Ascending aorta (tissue), 2 donors: ENCODE data around the gene PCF11. TPM values are rescaled to one million over a fixed set of nuclear protein-coding genes. Genes with fewer than 3 reads are reported as not detected.
"Not testable (repeated sequence)": the region's sequence is repeated elsewhere in the genome, so short reads cannot be mapped to it uniquely, and the experiment has no call there.

Experiments
- DNase-seq, 2 donors: peaks; one replicate each; pipeline ENCODE4 v3.0.0-alpha.2; 2019; ENCODE audit warnings: low spot score in 2 of 2
- H3K27ac ChIP-seq, 2 donors: fragments of 200-600 bp; sonication (generic); one replicate each; pipeline ENCODE4 v1.5.1; 2016 to 2017; ENCODE audit warnings: mild to moderate bottlenecking in 1 of 2
- H3K27me3 ChIP-seq: fragments of 200-600 bp; sonication (generic); one replicate; pipeline ENCODE4 v1.5.1; 2017
- H3K36me3 ChIP-seq, 2 donors: fragments of 200-600 bp; sonication (generic); one replicate each; pipeline ENCODE4 v1.5.1; 2016
- H3K4me1 ChIP-seq, 2 donors: fragments of 200-600 bp; sonication (generic); one replicate each; pipeline ENCODE4 v1.5.1; 2016 to 2017; ENCODE audit warnings: mild to moderate bottlenecking in 1 of 2
- H3K4me3 ChIP-seq, 2 donors: fragments of 200-600 bp; sonication (generic); one replicate each; pipeline ENCODE4 v1.5.1; 2016 to 2017; ENCODE audit warnings: mild to moderate bottlenecking in 1 of 2
- H3K9me3 ChIP-seq, 2 donors: fragments of 200-600 bp; sonication (generic); one replicate each; pipeline ENCODE4 v1.5.1; 2016
- CTCF ChIP-seq, 3 experiments: fragments of 200-600 bp in 2 of 3; fragments of 450-650 bp in 1 of 3; sonication (generic) in 2 of 3; IDR thresholded peaks; one replicate each; pipeline ENCODE4 v1.5.1; 2016 to 2019; ENCODE audit warnings: antibody characterized with exemption in 3 of 3, mild to moderate bottlenecking in 1 of 3, moderate library complexity in 1 of 3
- intact Hi-C: fragments of 100-400 bp; cut with DNase I; formaldehyde crosslinking; loops from one replicate; pipeline ENCODE4 v1.15.1; 2023
- total RNA-seq: library from RNA; depleted of rRNA; stranded (reverse); fragments of >200 nt; gene quantifications from one replicate; pipeline ENCODE4 v1.1.0, GENCODE V29; 2016

The PCF11 gene
- total RNA-seq, 1 donor from 2014 or later: 19.2 TPM

GRCh38 chr11:83124636-83125424 lies 32.1 kb upstream of the PCF11 start:
- Histone ChIP-seq H3K4me3 (no peak overlapping the region), H3K4me1 (no peaks in the 10 kb centered on the region), H3K9me3 (no peaks in the 10 kb centered on the region), H3K27me3 (no peaks in the 10 kb centered on the region), H3K36me3 (no peaks in the 10 kb centered on the region), H3K27ac (no peak overlapping the region)
- no peak for DNase-seq
- intact Hi-C loops: no loop called here
- TF ChIP-seq CTCF (IDR thresholded peaks at IDR 0.05): no peak

DNA sequence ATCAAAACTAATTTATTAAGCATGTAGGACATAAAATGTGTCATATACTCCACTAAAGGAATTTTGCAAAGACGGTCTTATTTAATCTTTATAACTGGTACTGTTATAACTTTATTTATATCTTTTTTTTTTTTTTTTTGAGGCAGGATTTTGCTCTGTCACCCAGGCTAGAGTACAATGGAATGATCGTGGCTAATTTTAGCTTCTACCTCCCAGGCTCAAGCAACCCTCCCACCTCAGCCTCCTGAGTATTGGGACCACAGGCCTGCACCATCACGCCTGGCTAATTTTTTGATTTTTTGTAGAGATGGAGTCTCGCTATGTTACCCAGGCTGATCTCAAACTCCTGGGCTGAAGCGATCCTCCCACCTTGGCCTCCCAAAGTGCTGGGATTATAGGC lies 31.4 kb upstream of the PCF11 start:
- H3K27me3 ChIP-seq: no peaks in the 10 kb centered on the region
- DNase-seq: no peak
- H3K36me3 ChIP-seq: no peaks in the 10 kb centered on the region
- no peak overlapping the region for H3K4me3 ChIP-seq
- H3K9me3 ChIP-seq: no peaks in the 10 kb centered on the region
- intact Hi-C loops: no loop called here
- H3K4me1 ChIP-seq: no peaks in the 10 kb centered on the region
- H3K27ac ChIP-seq: no peak overlapping the region
- TF ChIP-seq CTCF (IDR thresholded peaks at IDR 0.05): no peak

GRCh38 chr11:83127310-83127637 lies 29.7 kb upstream of the PCF11 start:
- intact Hi-C loops: no loop called here
- no peak overlapping the region for H3K4me3 ChIP-seq
- TF ChIP-seq CTCF (IDR thresholded peaks at IDR 0.05): no peak

DNA sequence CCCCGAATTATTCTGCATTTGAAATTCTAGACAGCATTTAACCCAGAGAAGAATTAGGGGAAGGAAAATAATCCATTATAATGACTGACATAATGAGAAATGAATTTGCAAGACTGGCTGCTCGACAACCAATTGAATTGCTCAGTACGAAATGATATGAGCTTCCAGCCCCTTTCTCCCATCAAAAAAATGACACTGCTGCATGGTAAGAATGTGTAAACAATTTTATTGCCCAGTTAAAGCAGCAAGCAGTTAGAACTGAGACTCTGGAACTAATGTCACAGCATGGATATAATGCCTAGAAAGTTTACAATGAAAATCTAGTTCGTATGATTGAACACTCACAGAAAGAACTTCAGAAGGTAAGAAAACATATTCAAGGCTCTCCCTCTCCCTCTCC lies 24.7 kb upstream of the PCF11 start:
- no peaks in the 10 kb centered on the region for H3K4me1 ChIP-seq
- intact Hi-C loops: no loop called here
- no peaks in the 10 kb centered on the region for H3K36me3 ChIP-seq
- no peaks in the 10 kb centered on the region for H3K9me3 ChIP-seq
- no peaks in the 10 kb centered on the region for H3K27me3 ChIP-seq
- no peak for DNase-seq
- no peak overlapping the region for H3K4me3 ChIP-seq
- no peak for TF ChIP-seq CTCF (IDR thresholded peaks at IDR 0.05)
- no peak overlapping the region for H3K27ac ChIP-seq

More at GRCh38 chr11:83127310-83127637, 29.7 kb upstream of the PCF11 start:
- no peak for DNase-seq
- no peaks in the 10 kb centered on the region for H3K4me1 ChIP-seq
- no peak overlapping the region for H3K27ac ChIP-seq
- no peaks in the 10 kb centered on the region for H3K36me3 ChIP-seq
- H3K27me3 ChIP-seq: no peaks in the 10 kb centered on the region
- no peaks in the 10 kb centered on the region for H3K9me3 ChIP-seq

GRCh38 chr11:83133266-83133665 lies 23.7 kb upstream of the PCF11 start:
- DNase-seq, H3K9me3 ChIP-seq, H3K4me1 ChIP-seq, intact Hi-C loops, H3K27me3 ChIP-seq, H3K36me3 ChIP-seq, H3K27ac ChIP-seq, H3K4me3 ChIP-seq: not testable (repeated sequence)

- Histone ChIP-seq H3K9me3 (no peaks in the 10 kb centered on the region), H3K36me3 (no peaks in the 10 kb centered on the region), H3K27ac (no peak overlapping the region), H3K4me1 (no peaks in the 10 kb centered on the region), H3K27me3 (no peaks in the 10 kb centered on the region), H3K4me3 (no peak overlapping the region)
- intact Hi-C loops: no loop called here
- DNase-seq: no peak
- no peak for TF ChIP-seq CTCF (IDR thresholded peaks at IDR 0.05)
Observed at GRCh38 chr11:83139310-83139709, 17.6 kb upstream of the PCF11 start.
